Lung (tissue), 12 donors: ENCODE measurements around the gene C17orf113. TPM values are rescaled to one million over a fixed set of nuclear protein-coding genes. Genes with fewer than 3 reads are reported as not detected.
A peak's percentile ranks its signal among the peaks of the same experiment; 100 is the strongest.

Source experiments
- ATAC-seq: fragments of 200-7000 bp; cut with Tn5 transposase; one replicate; pipeline ENCODE4 v1.9.1; 2020; ENCODE audit warnings: moderate number of reproducible peaks; ENCODE audit not compliant: insufficient read depth, low FRiP score
- DNase-seq, 3 donors: peaks; one replicate each; pipeline ENCODE4 v3.0.0-alpha.2; 2013 to 2017
- H3K27ac ChIP-seq, 2 donors: one replicate each; pipeline ENCODE4 v1.5.1; 2013; ENCODE audit warnings: mild to moderate bottlenecking in 2 of 2, moderate library complexity in 2 of 2, control low read depth in 1 of 2, inconsistent platforms in 1 of 2, low read depth in 1 of 2, low read length in 1 of 2
- H3K27me3 ChIP-seq, 3 donors: one replicate each; pipeline ENCODE4 v1.5.1; 2013; ENCODE audit warnings: low read length in 2 of 3; ENCODE audit not compliant: control insufficient read depth in 3 of 3, insufficient read depth in 3 of 3
- H3K36me3 ChIP-seq, 4 donors: one replicate each; pipeline ENCODE4 v1.5.1; 2013; ENCODE audit warnings: low read length in 4 of 4, mild to moderate bottlenecking in 1 of 4, moderate library complexity in 1 of 4; ENCODE audit not compliant: control insufficient read depth in 4 of 4, insufficient read depth in 4 of 4
- H3K4me1 ChIP-seq, 5 donors: one replicate each; pipeline ENCODE4 v1.5.1; 2013; ENCODE audit warnings: low read length in 5 of 5, mild to moderate bottlenecking in 2 of 5, moderate library complexity in 1 of 5; ENCODE audit not compliant: control insufficient read depth in 5 of 5, insufficient read depth in 5 of 5
- H3K4me3 ChIP-seq: one replicate; pipeline ENCODE4 v1.5.1; 2013; ENCODE audit warnings: mild to moderate bottlenecking, control low read depth, moderate library complexity
- H3K9ac ChIP-seq, 2 donors: one replicate each; pipeline ENCODE4 v1.5.1; 2013; ENCODE audit warnings: low read length in 2 of 2, control low read depth in 1 of 2; ENCODE audit not compliant: insufficient read depth in 1 of 2
- H3K9me3 ChIP-seq, 4 donors: one replicate each; pipeline ENCODE4 v1.5.1; 2013; ENCODE audit warnings: low read length in 3 of 4, mild to moderate bottlenecking in 1 of 4, moderate library complexity in 1 of 4; ENCODE audit not compliant: control insufficient read depth in 4 of 4, insufficient read depth in 3 of 4
- CTCF ChIP-seq: IDR thresholded peaks from 2 replicates; pipeline ENCODE4 v1.5.1; 2012; ENCODE audit warnings: mild to moderate bottlenecking; ENCODE audit errors: control extremely low read depth, extremely low read depth
- WGBS, 2 donors: extraction: QIAGEN DNeasy Blood & Tissue Kit; methylation state at CpG; one replicate each; pipeline ENCODE4 v1.1.7; 2013; 5-methylcytosine and 5-hydroxymethylcytosine counted together
- polyA plus RNA-seq, 2 donors: library from polyadenylated mRNA; stranded (reverse); fragments of 200-250 nt; gene quantifications; one replicate each; pipeline ENCODE4 v1.2.1, GENCODE V29; 2013
- total RNA-seq, 2 donors: library from RNA; depleted of rRNA in 1 of 2; stranded (reverse); fragments of >200 nt in 1 of 2; gene quantifications; one replicate each; pipeline ENCODE4 v1.2.1, GENCODE V29; 2014 to 2021
- donor health status: control.
- donor health status: control.
- donor health status: Bipolar disorder and iron deficiency.
- donor health status: healthy.
- donor health status: DM: yes; HTN: yes; CAD: no.

Gene C17orf113
- total and polyA plus RNA-seq, 4 donors, result 0.38 to 3.6 (median 1.2) TPM

DNA sequence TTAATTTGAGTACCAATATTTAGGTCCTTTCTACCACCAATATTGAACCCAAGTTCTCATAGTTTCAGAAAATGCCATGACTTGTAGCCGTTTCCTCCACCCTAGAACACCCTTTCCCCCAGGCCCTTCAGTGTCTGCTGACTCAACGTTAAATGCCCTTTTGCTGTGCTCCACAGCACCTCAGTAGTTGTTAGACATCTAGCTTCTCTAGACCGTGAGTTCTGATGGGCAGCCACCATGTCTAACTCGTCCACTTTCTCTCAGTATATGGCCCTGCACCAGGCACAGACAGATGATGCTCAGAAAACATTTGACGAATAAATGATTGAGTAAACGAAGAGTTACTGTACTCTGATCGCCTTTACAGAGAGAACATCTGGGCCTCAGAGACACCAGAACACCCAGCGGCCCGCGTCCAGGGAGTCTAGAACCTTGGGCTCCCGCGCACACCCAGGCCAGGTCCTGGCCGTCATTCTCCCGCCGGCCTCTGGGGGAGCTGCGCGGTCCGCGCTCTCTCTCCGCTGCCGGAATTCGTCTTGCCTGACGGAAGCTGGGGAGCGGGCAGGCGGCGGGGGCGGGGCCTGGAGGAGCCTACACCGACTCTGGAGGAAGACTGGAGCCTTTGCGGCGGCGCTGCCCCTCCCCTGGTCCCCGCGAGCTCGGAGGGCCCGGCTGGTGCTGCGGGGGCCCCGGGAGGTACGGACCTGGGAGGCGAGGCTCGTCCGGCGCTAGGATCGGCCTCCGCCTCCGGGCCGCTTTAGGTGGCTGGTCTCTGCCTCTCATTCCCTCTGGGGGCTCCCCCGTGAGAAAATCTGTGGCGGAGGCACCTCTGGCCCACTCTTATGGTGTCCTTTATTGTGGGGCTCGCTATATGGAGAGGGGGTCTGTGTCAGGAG lies 30.6 kb downstream of the C17orf113 start, which contains the start of gene NKIRAS2:
Gene NKIRAS2, plus strand, starts transcription at position 582 of the 896 bp plus-strand sequence. CDS start 1,488 bp downstream, outside the sequence.
- H3K4me3 ChIP-seq, result peak within 1 kb of the TSS; percentile 96
- peak within 1 kb of the TSS; percentile 89 to 94 for H3K9ac ChIP-seq
- ATAC-seq, result peak; percentile 84
- WGBS, 2 donors, result 7 to 8% methylated on average over 47 to 49 of the region's 49 CpGs
- no peaks in the 10 kb centered on the region for H3K27me3 ChIP-seq
- peak within 1 kb of the TSS; percentile 84 to 95 for H3K27ac ChIP-seq
- no peaks in the 10 kb centered on the region for H3K9me3 ChIP-seq
- DNase-seq, result peak; percentile 91 to 94 (median 92)
- peaks cover 0 to 27% (median 9%) of the 10 kb centered on the region in 5 donors for H3K4me1 ChIP-seq
- peaks cover 0 to 27% (median 21%) of the 10 kb centered on the region in 4 donors for H3K36me3 ChIP-seq
- peak; percentile 85 for TF ChIP-seq CTCF

GRCh38 chr17:42018988-42019387 lies 31.4 kb downstream of the C17orf113 start:
- Histone ChIP-seq H3K27me3 (no peaks in the 10 kb centered on the region), H3K4me3 (no peak overlapping the region), H3K9ac (no peak overlapping the region), H3K27ac (no peak overlapping the region), H3K4me1 (peaks cover 0 to 27% (median 9%) of the 10 kb centered on the region in 5 donors), H3K36me3 (peaks cover 0 to 22% (median 19%) of the 10 kb centered on the region in 4 donors), H3K9me3 (no peaks in the 10 kb centered on the region)
- DNase-seq, result no peak
- 91 to 93% methylated on average over 4 of the region's 4 CpGs for WGBS, 2 donors
- no peak for TF ChIP-seq CTCF
- ATAC-seq, result no peak

DNA sequence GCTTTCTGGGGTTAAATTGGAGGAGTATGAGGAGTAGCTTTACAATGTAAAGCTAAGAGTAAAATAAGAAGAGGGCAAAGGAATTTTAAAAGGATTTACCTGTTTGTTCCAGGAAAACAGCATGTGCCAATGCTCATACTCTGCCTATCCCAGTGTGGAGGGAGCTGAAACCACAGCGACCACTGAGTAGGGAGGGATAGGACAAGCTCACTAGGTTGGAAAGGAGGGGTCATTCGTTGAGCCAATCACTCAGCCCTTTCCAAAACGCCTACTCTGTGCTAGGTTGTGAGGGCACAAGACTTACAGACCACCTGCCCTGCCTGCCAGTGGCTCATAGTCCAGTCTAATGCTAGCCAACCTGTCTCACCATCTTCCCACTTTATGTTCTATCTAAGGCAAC lies 32.1 kb downstream of the C17orf113 start:
- no peak overlapping the region for H3K4me3 ChIP-seq
- WGBS, 2 donors, result 43 to 45% methylated on average over 3 of the region's 3 CpGs
- H3K4me1 ChIP-seq, result peaks cover 0 to 29% (median 11%) of the 10 kb centered on the region in 5 donors
- no peak for ATAC-seq
- H3K9me3 ChIP-seq, result no peaks in the 10 kb centered on the region
- no peaks in the 10 kb centered on the region for H3K27me3 ChIP-seq
- H3K9ac ChIP-seq, result peak overlapping the region in 1 of 2 donors; percentile 76
- TF ChIP-seq CTCF, result no peak
- no peak for DNase-seq
- peaks cover 0 to 19% (median 14%) of the 10 kb centered on the region in 4 donors for H3K36me3 ChIP-seq
- peak overlapping the region; percentile 78 to 92 for H3K27ac ChIP-seq
